T47D (cell line): ENCODE measurements around the gene NLE1.

Experiments used
- DNase-seq, 2 experiments: peaks; one replicate each; pipeline versions ENCODE4 v3.0.0 to v3.0.0-alpha.2; 2011 to 2012; ENCODE audit warnings: low read depth in 1 of 2, low spot score in 1 of 2
- JUND ChIP-seq: IDR thresholded peaks from 2 replicates; pipeline ENCODE4 v1.6.1; 2012; ENCODE audit warnings: low read depth
- in situ Hi-C: cut with HindIII; loops from 2 replicates; pipeline ENCODE4 v1.10.0; 2016; ENCODE audit warnings: low sequenced_read_pairs, low pct_unique_long_range_greater_than_20kb

Gene NLE1

DNA sequence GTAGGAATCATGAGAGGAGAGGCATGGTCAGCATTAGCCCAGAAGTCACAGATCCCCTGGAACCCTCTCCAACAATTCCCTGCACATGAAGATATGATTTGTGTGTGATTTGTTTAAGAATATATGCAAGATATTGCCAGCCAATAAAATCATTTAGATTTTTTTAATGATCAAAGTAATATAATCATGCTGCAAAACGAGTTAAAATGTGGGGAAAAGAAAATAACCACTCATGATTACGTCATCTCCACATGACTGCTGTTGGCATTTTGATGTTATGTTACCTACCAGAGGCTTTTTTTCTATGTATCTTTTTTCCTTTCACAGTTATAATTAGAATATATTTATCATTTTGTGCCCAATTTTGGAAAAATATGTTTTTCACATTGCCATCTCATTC lies 29.7 kb upstream of the NLE1 start:
- DNase-seq, result no peak
- in situ Hi-C loops, result no loop called here
- no peak for TF ChIP-seq JUND

DNA sequence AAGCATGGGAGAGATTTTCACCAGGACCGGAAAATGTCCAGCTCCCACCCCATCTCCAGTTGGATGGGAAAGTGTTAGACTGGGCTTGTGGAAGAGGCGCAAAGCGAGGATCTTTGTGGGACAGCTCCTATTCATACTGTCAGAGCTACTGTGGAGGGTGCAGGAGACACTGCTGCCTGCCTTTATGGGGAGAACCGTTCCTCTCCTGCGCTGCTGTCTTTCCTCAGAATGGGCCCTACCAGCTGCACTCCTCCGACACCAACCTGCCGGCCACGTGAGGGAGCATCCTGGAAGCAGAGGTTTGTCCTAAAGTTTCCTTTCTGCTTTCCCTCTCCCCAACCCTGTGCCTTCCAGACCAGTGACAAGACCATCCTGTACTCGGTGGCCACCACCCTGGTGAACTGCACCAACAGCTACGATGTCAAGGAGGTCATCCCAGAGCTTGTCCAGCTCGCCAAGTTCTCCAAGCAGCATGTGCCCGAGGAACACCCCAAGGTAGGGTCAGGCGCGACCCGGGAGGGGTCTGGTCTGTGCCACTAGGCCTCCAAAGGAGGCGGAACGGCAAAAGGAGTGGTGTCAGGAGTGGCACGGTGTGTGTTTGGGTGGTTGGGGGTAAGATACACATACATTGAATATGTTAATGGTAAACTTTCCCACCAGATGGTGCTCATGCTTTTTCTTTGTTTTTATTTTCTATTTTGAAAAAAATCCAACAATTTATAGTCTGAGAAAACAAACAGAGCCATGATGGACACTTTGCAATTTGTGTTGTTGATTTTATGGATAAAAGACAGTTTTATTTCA lies 29.1 kb upstream of the NLE1 start:
- no peak for TF ChIP-seq JUND
- in situ Hi-C loops, result no loop called here
- peak; percentile 42 to 54 for DNase-seq

DNA sequence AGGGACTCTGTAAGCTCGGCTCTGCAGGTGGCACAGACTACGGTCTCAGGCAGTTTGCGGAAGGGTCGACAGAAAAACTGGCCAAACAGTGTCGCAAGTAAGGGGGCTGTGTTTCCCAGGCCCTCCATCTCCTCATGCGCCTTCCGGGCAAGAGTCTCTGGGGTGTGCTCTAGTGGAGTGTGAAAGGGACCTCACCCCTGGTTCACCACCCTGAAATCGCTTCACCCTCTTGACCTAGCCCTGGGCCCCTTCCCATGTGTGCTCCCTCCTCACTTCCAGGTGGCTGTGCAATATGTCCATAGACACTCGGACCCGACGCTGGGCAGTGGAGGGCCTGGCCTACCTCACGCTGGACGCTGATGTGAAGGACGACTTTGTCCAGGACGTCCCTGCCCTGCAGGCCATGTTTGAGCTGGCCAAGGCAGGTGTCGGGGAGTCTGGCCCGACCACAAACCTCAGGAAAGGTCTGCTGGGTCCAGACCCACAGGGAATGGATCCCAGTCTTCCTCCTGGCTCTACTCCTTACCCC lies 27.8 kb upstream of the NLE1 start:
- no peak for DNase-seq
- no peak for TF ChIP-seq JUND

DNA sequence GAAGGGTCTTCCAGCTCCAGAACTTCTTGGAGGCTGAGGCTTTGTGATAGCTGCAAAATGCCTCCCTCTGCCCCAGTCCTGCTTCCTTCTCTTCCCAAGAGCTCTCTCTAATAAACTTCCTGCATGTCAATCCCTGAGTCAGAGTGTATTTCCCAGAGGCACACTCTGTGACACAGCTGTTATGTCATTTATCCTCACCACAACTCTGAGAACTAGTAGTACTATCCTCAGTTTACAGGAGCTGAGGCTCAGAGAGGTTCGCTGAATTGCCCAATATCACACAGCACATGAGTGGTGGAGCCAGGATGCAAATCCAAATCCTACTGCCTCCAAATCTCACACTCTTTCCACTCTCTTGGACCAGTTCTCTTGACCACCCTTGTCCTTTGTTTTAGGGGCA lies 25.6 kb upstream of the NLE1 start:
- in situ Hi-C loops, result no loop called here
- DNase-seq, result no peak
- no peak for TF ChIP-seq JUND

More for the DNA sequence above, 27.8 kb upstream of the NLE1 start:
- in situ Hi-C loops, result no loop called here

- in situ Hi-C loops, result no loop called here
Observed at GRCh38 chr17:35167046-35167445, 24.9 kb upstream of the NLE1 start.

GRCh38 chr17:35166526-35166925 lies 24.4 kb upstream of the NLE1 start:
- TF ChIP-seq JUND, result no peak
- no peak for DNase-seq
- in situ Hi-C loops, result no loop called here

More at GRCh38 chr17:35167046-35167445, 24.9 kb upstream of the NLE1 start:
- DNase-seq, result no peak
- no peak for TF ChIP-seq JUND

- DNase-seq, result no peak
- no peak for TF ChIP-seq JUND
- in situ Hi-C loops, result no loop called here
Observed at GRCh38 chr17:35164716-35165115, 22.6 kb upstream of the NLE1 start.

DNA sequence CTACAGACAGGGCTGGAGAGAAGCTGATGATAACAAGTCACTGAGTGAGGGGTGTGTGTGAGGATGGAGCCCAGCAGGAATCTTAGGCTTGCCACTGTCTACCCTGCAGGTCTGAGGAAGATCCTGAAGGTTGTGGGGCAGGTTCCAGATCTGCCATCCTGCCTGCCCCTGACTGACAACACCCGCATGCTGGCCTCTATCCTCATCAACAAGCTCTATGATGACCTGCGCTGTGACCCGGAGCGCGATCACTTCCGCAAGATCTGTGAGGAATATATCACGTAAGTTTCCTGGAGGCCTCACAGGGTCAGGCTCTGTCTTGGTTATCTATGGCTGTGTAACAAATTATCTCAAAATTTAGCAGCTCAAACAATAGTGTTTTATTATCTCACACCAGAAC lies 21.8 kb upstream of the NLE1 start:
- TF ChIP-seq JUND, result no peak
- DNase-seq, result no peak
- in situ Hi-C loops, result no loop called here

- in situ Hi-C loops, result no loop called here
- DNase-seq, result peak in 1 of 2 experiments; percentile 51
- no peak for TF ChIP-seq JUND
Observed at GRCh38 chr17:35162755-35163154, 20.7 kb upstream of the NLE1 start.

GRCh38 chr17:35161281-35161761 lies 19.2 kb upstream of the NLE1 start:
- DNase-seq, result no peak
- no peak for TF ChIP-seq JUND
- in situ Hi-C loops, result no loop called here

DNA sequence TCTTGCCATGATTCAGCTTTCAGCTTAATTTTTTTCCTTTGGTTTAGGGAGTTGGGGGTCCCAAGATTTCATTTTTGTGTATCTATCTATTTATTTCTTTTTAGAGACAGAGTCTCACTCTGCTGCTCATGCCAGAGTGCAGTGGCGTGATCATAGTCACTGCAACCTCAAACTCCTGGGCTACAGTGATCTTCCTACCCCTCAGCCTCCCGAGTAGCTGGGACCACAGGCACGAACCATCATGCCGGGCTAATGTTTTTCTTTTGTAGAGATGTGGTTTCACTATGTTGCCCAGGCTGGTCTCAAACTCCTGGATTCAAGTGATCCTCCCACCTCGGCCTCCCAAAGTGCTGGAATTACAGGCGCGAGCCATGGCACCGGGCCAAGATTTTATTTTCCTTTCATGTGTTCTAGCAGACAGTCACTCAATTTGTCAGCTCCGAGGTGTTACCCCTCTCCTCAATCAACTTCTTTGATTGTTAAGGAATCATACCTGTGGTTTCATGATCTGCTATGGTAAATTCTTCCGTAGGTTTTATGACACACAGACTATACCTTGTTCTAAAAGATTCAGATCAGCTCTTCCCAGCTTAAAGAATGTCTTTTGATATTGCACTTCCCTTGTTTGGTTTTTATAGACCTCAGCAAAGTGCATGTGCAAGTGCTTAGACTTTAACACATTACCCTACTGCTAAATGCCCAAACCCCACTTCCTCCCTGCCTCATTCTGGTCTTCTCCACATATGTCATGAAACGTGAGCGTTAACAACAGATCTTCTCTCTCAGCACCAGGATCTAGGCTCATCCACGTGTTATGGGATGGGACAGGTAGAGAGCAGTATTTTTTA lies 18.5 kb upstream of the NLE1 start:
- in situ Hi-C loops, result no loop called here
- DNase-seq, result no peak
- TF ChIP-seq JUND, result no peak

- no peak for TF ChIP-seq JUND
- in situ Hi-C loops, result no loop called here
- DNase-seq, result no peak
Observed at GRCh38 chr17:35159940-35160339, 17.8 kb upstream of the NLE1 start.

DNA sequence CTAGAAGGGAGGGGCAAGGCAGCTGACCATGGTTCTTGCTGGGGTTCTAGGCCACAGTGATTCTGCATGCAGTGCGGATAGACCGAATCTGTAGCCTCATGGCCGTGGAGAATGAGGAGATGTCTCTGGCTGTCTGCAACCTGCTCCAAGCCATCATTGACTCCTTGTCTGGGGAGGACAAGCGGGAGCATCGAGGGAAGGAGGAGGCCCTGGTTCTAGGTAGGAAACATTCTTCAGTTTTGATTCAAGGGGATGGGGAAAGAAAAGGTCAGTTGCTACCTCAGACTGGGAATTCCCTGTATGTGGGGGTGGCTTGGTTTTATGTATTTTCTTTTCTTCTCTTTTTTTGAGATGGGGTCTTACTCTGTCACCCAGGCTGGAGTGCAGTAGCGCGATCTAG lies 13.1 kb upstream of the NLE1 start:
- in situ Hi-C loops, result no loop called here
- TF ChIP-seq JUND, result no peak
- no peak for DNase-seq
